Measurements from ENCODE around the gene NOP10. TPM values are rescaled to one million over a fixed set of nuclear protein-coding genes. Genes with fewer than 3 reads are reported as not detected.

NOP10 gene
- total RNA-seq, 1 experiment from 2014 or later, result 448 TPM

DNA sequence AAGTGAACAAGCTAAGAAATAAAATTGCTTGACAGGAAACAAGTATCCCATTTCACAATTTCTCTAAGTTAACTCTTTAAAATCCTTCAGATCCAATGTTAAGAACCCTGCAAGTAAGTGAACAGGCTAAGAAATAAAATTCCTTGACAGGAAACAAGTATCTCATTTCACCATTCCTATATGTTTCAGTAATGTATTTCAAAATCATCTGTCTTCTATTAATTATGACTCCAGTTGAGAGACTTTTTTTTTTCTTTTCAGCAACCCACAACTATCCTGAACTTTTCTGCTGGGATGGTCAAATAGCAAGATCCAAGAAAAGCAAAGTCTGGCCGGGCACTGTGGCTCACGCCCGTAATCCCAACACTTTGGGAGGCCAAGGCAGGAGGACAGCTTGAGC, 3.0 kb downstream of the NOP10 start:
- Histone ChIP-seq H3K9me3 (ENCODE audit: low read length) (no peaks in the 10 kb centered on the region), H3K9ac (ENCODE audit: low read length) (no peak overlapping the region), H3K4me2 (ENCODE audit: low read depth, low read length, poor library complexity, severe bottlenecking) (no peak overlapping the region), H3K27me3 (ENCODE audit: low read length) (no peaks in the 10 kb centered on the region), H3K36me3 (ENCODE audit: insufficient read depth, low read length) (no peaks in the 10 kb centered on the region), H3K79me2 (ENCODE audit: low read length) (peaks cover 22% of the 10 kb centered on the region), H3K9me2 (replicated peaks; ENCODE audit: insufficient read depth, low read length) (no peaks in the 10 kb centered on the region), H3K27ac (ENCODE audit: low read length) (peak overlapping the region; percentile 16; the same call in 1 of the 2 replicates), H3K4me1 (ENCODE audit: low read length) (peaks cover 36% of the 10 kb centered on the region), H2AFZ (ENCODE audit: low read length) (no peak overlapping the region), H3K4me3 (ENCODE audit: low read length) (no peak overlapping the region), H4K20me1 (ENCODE audit: insufficient read depth, low read depth, low read length) (no peaks in the 10 kb centered on the region)
- DNase-seq, result no peak

DNA sequence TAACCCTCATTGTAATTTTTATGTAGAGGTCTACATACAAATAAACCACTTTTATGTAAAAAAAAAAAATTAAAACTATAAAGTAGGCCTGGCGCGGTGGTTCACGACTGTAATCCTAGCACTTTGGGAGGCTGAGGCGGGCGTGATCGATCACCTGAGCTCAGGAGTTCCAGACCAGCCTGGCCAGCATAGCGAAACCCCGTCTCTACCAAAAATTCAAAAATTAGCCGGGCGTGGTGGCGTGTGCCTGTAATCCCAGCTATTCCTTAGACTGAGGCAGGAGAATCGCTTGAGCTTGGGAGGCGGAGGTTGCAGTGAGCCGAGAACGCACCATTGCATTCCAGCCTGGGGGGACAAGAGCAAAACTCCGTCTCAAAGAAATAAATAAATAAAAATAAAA, 4.6 kb downstream of the NOP10 start:
- H3K36me3 ChIP-seq (ENCODE audit: insufficient read depth, low read length), result no peaks in the 10 kb centered on the region
- H3K9ac ChIP-seq (ENCODE audit: low read length), result peak overlapping the region; percentile 52
- H3K9me2 ChIP-seq (replicated peaks; ENCODE audit: insufficient read depth, low read length), result no peaks in the 10 kb centered on the region
- no peaks in the 10 kb centered on the region for H3K27me3 ChIP-seq (ENCODE audit: low read length)
- H3K4me3 ChIP-seq (ENCODE audit: low read length), result peak overlapping the region; percentile 91
- peak overlapping the region; percentile 88 for H3K4me2 ChIP-seq (ENCODE audit: low read depth, low read length, poor library complexity, severe bottlenecking)
- H2AFZ ChIP-seq (ENCODE audit: low read length), result 0 out of 2 replicates have a peak overlapping the region, but pooled peaks have one; percentile 57
- H3K27ac ChIP-seq (ENCODE audit: low read length), result no peak overlapping the region
- peaks cover 36% of the 10 kb centered on the region for H3K4me1 ChIP-seq (ENCODE audit: low read length)
- H4K20me1 ChIP-seq (ENCODE audit: insufficient read depth, low read depth, low read length), result no peaks in the 10 kb centered on the region
- DNase-seq, result no peak
- no peaks in the 10 kb centered on the region for H3K9me3 ChIP-seq (ENCODE audit: low read length)
- H3K79me2 ChIP-seq (ENCODE audit: low read length), result peaks cover 22% of the 10 kb centered on the region

DNA sequence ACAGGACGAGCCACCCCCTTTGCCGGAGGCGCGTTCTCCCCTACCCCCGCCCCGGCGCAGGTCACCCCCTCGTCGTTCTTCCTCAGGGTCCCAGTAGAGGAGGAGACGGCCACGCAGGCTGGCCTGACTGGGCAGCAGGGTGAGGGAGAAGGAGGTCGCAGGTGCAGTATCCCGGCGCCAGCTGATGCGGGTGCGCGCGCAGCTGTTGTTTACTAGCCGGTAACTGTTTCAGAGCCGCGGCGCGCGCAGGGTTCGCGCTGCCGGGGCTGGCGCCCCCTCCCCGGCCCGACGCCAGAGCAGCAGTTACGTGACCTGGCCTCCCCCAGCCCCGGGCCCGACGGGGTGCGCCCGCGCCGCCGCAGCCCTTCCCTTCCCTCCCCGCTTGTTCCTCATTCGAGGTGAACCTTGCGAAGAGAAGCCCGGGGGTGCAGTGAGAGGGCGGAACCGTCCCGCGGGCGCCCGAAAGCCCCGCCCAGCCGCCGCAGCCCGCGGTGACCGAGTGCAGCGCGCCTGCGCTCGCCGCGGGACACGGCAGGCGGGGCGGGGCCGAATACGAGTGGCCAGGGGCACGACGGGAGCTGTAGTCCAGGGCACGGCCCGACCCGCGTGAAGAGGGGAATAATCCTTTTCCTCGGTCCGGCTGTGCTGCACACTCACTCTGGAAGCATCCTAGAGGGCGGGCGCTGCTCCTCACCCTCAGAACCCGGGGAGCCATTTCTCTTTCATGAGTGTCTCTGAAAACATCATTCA, 5.2 kb downstream of the NOP10 start, which contains the start of gene SLC12A6:
Gene SLC12A6, minus strand, starts transcription at position 225 of the 750 bp plus-strand sequence. CDS start 1,101 bp downstream, outside the sequence.
- Histone ChIP-seq H3K79me2 (ENCODE audit: low read length) (peaks cover 20% of the 10 kb centered on the region), H3K36me3 (ENCODE audit: insufficient read depth, low read length) (no peaks in the 10 kb centered on the region)

DNA sequence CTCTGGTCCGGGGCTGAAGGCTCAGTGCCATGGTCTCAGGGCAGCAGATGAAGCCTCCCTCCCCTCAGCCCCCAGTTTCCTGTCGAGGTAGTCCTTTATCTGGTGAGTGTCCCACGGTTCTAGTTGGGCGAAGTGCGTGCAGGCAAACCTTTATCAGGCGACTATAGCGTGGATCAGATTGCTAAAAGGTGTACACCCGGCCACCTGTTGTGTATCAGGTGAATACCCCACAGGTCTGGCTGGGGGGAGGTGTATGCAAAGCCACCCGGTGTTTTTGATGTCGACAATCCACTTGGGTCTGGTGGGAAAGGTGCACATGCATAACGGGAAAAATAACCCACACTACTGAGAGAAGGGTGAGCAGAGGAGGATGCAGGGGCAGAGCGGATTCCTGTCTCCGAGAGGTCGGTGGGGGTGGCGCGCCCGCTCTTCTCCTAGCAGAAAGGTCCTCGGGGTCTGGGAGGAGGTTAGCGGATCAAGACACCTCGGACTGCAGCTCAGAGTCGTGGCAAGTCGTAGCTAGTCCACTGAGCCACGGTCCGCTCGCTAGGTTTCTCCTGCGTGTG, 5.9 kb downstream of the NOP10 start:
- peaks cover 36% of the 10 kb centered on the region for H3K4me1 ChIP-seq (ENCODE audit: low read length)
- no peak overlapping the region for H3K27ac ChIP-seq (ENCODE audit: low read length)
- peak overlapping the region; percentile 71 for H3K9ac ChIP-seq (ENCODE audit: low read length)
- H3K4me3 ChIP-seq (ENCODE audit: low read length), result peak overlapping the region; percentile 91
- no peaks in the 10 kb centered on the region for H3K9me2 ChIP-seq (replicated peaks; ENCODE audit: insufficient read depth, low read length)
- DNase-seq, result no peak
- H3K4me2 ChIP-seq (ENCODE audit: low read depth, low read length, poor library complexity, severe bottlenecking), result peak overlapping the region; percentile 88
- H3K9me3 ChIP-seq (ENCODE audit: low read length), result no peaks in the 10 kb centered on the region
- H3K36me3 ChIP-seq (ENCODE audit: insufficient read depth, low read length), result no peaks in the 10 kb centered on the region
- H3K27me3 ChIP-seq (ENCODE audit: low read length), result no peaks in the 10 kb centered on the region
- H3K79me2 ChIP-seq (ENCODE audit: low read length), result peaks cover 14% of the 10 kb centered on the region
- H2AFZ ChIP-seq (ENCODE audit: low read length), result peak overlapping the region; percentile 90
- no peaks in the 10 kb centered on the region for H4K20me1 ChIP-seq (ENCODE audit: insufficient read depth, low read depth, low read length)

More for the DNA sequence above, 5.2 kb downstream of the NOP10 start, which contains the start of gene SLC12A6:
- Histone ChIP-seq H3K27me3 (ENCODE audit: low read length) (no peaks in the 10 kb centered on the region), H3K4me2 (ENCODE audit: low read depth, low read length, poor library complexity, severe bottlenecking) (peak within 1 kb of the TSS; percentile 88), H2AFZ (ENCODE audit: low read length) (peak within 1 kb of the TSS; percentile 90), H3K4me1 (ENCODE audit: low read length) (peaks cover 36% of the 10 kb centered on the region), H3K27ac (ENCODE audit: low read length) (no peak within 1 kb of the TSS), H4K20me1 (ENCODE audit: insufficient read depth, low read depth, low read length) (no peaks in the 10 kb centered on the region), H3K9ac (ENCODE audit: low read length) (peak within 1 kb of the TSS; percentile 71), H3K4me3 (ENCODE audit: low read length) (peak within 1 kb of the TSS; percentile 91), H3K9me2 (replicated peaks; ENCODE audit: insufficient read depth, low read length) (no peaks in the 10 kb centered on the region), H3K9me3 (ENCODE audit: low read length) (no peaks in the 10 kb centered on the region)
- DNase-seq, result peak; percentile 96

DNA sequence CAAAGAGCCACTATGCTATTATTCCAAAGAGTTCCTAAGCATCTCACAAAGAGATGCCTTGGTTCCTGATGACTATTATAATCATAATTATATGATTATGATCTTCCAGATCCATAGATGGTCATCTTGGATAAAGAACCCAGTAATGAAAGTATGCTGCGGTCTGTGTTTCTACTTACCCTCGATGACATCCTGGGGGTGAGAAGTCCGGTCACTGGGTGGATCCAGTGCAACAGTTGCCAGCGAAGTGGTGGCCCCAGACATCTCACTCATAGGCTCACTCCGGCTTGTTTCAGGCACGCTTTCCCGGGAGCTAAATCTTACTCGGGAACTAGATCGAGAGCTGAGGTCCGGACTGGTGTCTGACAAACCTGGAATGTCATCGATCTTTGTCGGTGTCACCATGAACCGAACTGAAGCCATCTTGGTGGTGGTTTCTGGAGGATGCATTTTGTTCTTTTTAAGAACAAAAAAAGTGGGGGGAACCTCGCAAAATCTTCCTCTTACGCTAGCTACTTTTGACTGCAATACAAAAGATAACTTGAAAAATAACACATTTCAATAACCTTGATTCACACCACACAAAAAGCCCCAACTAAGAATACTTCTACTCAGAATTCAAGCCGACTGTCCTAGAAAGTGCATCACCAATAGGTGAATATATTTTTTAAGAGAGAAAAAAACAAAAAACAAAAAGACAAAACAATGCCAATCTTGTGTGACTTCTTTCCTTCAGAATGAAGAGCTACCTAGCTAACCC, 6.5 kb downstream of the NOP10 start:
- H3K4me3 ChIP-seq (ENCODE audit: low read length), result peak overlapping the region; percentile 91; the same call in 1 of the 2 replicates
- no peaks in the 10 kb centered on the region for H3K36me3 ChIP-seq (ENCODE audit: insufficient read depth, low read length)
- H3K27me3 ChIP-seq (ENCODE audit: low read length), result no peaks in the 10 kb centered on the region
- H3K27ac ChIP-seq (ENCODE audit: low read length), result no peak overlapping the region
- no peak for DNase-seq
- H3K9me2 ChIP-seq (replicated peaks; ENCODE audit: insufficient read depth, low read length), result no peaks in the 10 kb centered on the region
- H2AFZ ChIP-seq (ENCODE audit: low read length), result no peak overlapping the region
- H3K4me1 ChIP-seq (ENCODE audit: low read length), result peaks cover 29% of the 10 kb centered on the region
- H3K79me2 ChIP-seq (ENCODE audit: low read length), result peaks cover 7% of the 10 kb centered on the region
- H4K20me1 ChIP-seq (ENCODE audit: insufficient read depth, low read depth, low read length), result no peaks in the 10 kb centered on the region
- 0 out of 2 replicates have a peak overlapping the region, but pooled peaks have one; percentile 71 for H3K9ac ChIP-seq (ENCODE audit: low read length)
- H3K4me2 ChIP-seq (ENCODE audit: low read depth, low read length, poor library complexity, severe bottlenecking), result peak overlapping the region; percentile 88
- no peaks in the 10 kb centered on the region for H3K9me3 ChIP-seq (ENCODE audit: low read length)

DNA sequence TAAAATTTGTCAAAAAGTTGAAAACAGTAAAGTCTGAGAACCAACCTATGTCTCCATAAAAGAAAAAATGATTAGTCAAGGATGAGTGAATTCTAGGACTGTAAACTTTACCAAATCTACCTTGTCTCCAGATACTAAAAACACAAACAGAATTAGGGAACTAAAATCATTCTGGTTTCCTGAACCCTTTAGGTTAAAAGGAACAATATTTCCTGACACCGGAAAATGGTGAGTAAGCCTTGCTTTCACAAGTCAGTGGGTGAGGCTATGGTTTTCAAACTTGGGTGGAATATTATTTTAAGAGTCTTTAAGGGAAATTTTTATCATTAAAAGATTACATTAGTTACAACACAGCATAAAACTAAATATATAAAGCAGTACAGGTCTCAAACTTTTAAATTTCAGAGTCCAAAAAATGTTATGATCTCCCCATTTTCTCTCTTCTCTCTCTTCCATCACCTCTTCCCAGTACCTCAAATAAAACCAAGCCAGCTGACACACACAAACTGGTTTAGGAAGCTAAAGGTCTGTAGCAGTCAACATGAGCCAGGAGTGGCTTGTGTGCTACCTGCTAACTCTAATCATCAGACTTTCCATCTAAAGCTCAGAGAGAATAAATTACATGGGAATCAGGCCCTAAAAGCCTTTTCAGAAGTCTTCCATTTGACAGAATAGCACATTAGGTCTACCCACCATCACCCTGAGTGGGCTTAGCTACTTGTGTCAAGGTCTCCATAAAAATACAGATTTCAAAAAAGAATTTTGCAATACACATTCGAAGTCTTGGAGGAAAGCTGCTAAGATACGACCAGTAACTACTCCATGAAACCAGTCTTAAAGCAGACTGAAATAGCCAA, 7.5 kb downstream of the NOP10 start:
- Histone ChIP-seq H3K79me2 (ENCODE audit: low read length) (no peaks in the 10 kb centered on the region), H3K36me3 (ENCODE audit: insufficient read depth, low read length) (no peaks in the 10 kb centered on the region), H4K20me1 (ENCODE audit: insufficient read depth, low read depth, low read length) (no peaks in the 10 kb centered on the region), H3K9ac (ENCODE audit: low read length) (no peak overlapping the region), H3K4me3 (ENCODE audit: low read length) (no peak overlapping the region), H2AFZ (ENCODE audit: low read length) (no peak overlapping the region), H3K4me2 (ENCODE audit: low read depth, low read length, poor library complexity, severe bottlenecking) (no peak overlapping the region), H3K27me3 (ENCODE audit: low read length) (no peaks in the 10 kb centered on the region), H3K9me2 (replicated peaks; ENCODE audit: insufficient read depth, low read length) (no peaks in the 10 kb centered on the region), H3K27ac (ENCODE audit: low read length) (no peak overlapping the region), H3K9me3 (ENCODE audit: low read length) (no peaks in the 10 kb centered on the region), H3K4me1 (ENCODE audit: low read length) (peaks cover 28% of the 10 kb centered on the region)
- no peak for DNase-seq

DNA sequence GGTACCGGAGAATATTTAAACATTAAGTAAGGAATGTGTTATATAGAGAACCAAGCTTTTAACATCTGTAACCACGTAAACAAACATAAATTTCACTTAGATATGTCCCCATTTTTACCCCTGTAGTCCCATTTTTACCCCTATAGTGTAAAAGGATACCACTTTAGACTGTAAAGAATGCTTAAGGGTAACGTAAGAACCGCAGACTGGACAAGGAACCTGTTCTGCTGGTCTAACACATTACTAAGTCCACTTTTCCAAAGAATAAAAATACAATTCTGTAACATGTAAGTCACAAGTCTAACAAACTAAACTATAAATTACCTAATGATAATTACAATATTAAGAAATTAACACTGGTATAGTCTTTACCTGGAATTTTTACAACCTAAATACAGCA, 8.3 kb downstream of the NOP10 start:
- no peaks in the 10 kb centered on the region for H4K20me1 ChIP-seq (ENCODE audit: insufficient read depth, low read depth, low read length)
- H3K4me2 ChIP-seq (ENCODE audit: low read depth, low read length, poor library complexity, severe bottlenecking), result no peak overlapping the region
- H3K4me3 ChIP-seq (ENCODE audit: low read length), result no peak overlapping the region
- no peaks in the 10 kb centered on the region for H3K9me3 ChIP-seq (ENCODE audit: low read length)
- H3K79me2 ChIP-seq (ENCODE audit: low read length), result no peaks in the 10 kb centered on the region
- H3K27ac ChIP-seq (ENCODE audit: low read length), result no peak overlapping the region
- no peak for DNase-seq
- no peaks in the 10 kb centered on the region for H3K27me3 ChIP-seq (ENCODE audit: low read length)
- no peaks in the 10 kb centered on the region for H3K9me2 ChIP-seq (replicated peaks; ENCODE audit: insufficient read depth, low read length)
- H2AFZ ChIP-seq (ENCODE audit: low read length), result no peak overlapping the region
- H3K9ac ChIP-seq (ENCODE audit: low read length), result no peak overlapping the region
- no peaks in the 10 kb centered on the region for H3K36me3 ChIP-seq (ENCODE audit: insufficient read depth, low read length)
- peaks cover 27% of the 10 kb centered on the region for H3K4me1 ChIP-seq (ENCODE audit: low read length)

All from Karpas-422 (cell line).